Measurements from ENCODE around the gene MT1G. TPM values are rescaled to one million over a fixed set of nuclear protein-coding genes. Genes with fewer than 3 reads are reported as not detected.

The MT1G gene
- total RNA-seq, 2 experiments from 2014 or later = not detected

DNA sequence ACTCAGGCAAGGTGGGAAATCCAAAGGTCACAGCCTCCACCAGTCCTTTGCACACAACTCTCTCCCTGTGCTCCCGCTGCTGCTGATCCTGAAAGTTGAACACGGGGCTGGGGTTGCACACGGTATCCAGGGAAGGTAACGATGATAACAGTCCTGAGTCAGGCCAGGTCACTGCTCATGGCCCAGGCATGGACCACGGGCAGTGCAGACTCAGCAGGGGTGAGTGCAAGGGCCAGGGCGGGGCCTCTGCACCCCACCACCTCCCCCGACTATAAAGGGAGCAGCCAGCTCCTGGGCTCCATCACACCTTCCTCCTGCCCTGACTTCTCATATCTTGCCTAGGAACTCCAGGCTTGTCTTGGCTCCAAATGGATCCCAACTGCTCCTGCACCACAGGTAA is 16.3 kb downstream of the MT1G start, which contains the start of gene MT1B:
Gene MT1B, plus strand, starts transcription at position 301 of the 400 bp plus-strand sequence. Its CDS starts 68 bp downstream, at position 369.
- ChIA-PET CTCF (ENCODE audit: unreplicated experiment) (no interaction called here), POLR2A (no interaction called here)
- intact Hi-C loops (cut with micrococcal nuclease; ENCODE audit: unreplicated experiment) = no loop called here
- Histone ChIP-seq H3K4me3 (ENCODE audit: low read depth, low read length, poor library complexity, severe bottlenecking) (no peak within 1 kb of the TSS), H3K27ac (ENCODE audit: low read depth, low read length, poor library complexity, severe bottlenecking) (no peak within 1 kb of the TSS), H3K36me3 (ENCODE audit: insufficient read depth, low read length) (no peaks in the 10 kb centered on the region), H3K79me2 (ENCODE audit: insufficient read depth, low read depth, low read length) (no peaks in the 10 kb centered on the region), H3K4me2 (ENCODE audit: low read length) (no peak within 1 kb of the TSS), H4K20me1 (ENCODE audit: insufficient read depth, low read length) (no peaks in the 10 kb centered on the region), H3K9me2 (ENCODE audit: insufficient read depth, low read length) (no peaks in the 10 kb centered on the region), H3K4me1 (ENCODE audit: insufficient read depth, low read length, poor library complexity, severe bottlenecking) (peaks cover 6% of the 10 kb centered on the region), H2AFZ (ENCODE audit: low read length) (no peak within 1 kb of the TSS), H3K9me3 (ENCODE audit: low read length) (no peaks in the 10 kb centered on the region)
- BruUV-seq (replicated peaks) = no TSS peak
- TF ChIP-seq, protein P1, sequence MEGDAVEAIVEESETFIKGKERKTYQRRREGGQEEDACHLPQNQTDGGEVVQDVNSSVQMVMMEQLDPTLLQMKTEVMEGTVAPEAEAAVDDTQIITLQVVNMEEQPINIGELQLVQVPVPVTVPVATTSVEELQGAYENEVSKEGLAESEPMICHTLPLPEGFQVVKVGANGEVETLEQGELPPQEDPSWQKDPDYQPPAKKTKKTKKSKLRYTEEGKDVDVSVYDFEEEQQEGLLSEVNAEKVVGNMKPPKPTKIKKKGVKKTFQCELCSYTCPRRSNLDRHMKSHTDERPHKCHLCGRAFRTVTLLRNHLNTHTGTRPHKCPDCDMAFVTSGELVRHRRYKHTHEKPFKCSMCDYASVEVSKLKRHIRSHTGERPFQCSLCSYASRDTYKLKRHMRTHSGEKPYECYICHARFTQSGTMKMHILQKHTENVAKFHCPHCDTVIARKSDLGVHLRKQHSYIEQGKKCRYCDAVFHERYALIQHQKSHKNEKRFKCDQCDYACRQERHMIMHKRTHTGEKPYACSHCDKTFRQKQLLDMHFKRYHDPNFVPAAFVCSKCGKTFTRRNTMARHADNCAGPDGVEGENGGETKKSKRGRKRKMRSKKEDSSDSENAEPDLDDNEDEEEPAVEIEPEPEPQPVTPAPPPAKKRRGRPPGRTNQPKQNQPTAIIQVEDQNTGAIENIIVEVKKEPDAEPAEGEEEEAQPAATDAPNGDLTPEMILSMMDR (conservative IDR thresholded peaks at IDR 0.05; ENCODE audit: low read length) = no peak
- TF ChIP-seq EZH2phosphoT487 (IDR thresholded peaks at IDR 0.05; ENCODE audit: borderline replicate concordance, low read depth, low read length) = no peak
- no peak for DNase-seq (ENCODE audit: low spot score)

- ChIA-PET POLR2A (no interaction called here), CTCF (ENCODE audit: unreplicated experiment) (no interaction called here)
- H3K4me1 ChIP-seq (ENCODE audit: insufficient read depth, low read length, poor library complexity, severe bottlenecking) = peaks cover 6% of the 10 kb centered on the region
- H3K36me3 ChIP-seq (ENCODE audit: insufficient read depth, low read length) = no peaks in the 10 kb centered on the region
- H3K4me2 ChIP-seq (ENCODE audit: low read length) = no peak overlapping the region
- intact Hi-C loops (cut with micrococcal nuclease; ENCODE audit: unreplicated experiment) = no loop called here
- no peaks in the 10 kb centered on the region for H3K9me3 ChIP-seq (ENCODE audit: low read length)
- no peak overlapping the region for H2AFZ ChIP-seq (ENCODE audit: low read length)
- TF ChIP-seq, protein P1 (conservative IDR thresholded peaks at IDR 0.05; ENCODE audit: low read length) = no peak
- no peak for TF ChIP-seq EZH2phosphoT487 (IDR thresholded peaks at IDR 0.05; ENCODE audit: borderline replicate concordance, low read depth, low read length)
- DNase-seq (ENCODE audit: low spot score) = no peak
- no peaks in the 10 kb centered on the region for H3K9me2 ChIP-seq (ENCODE audit: insufficient read depth, low read length)
- BruUV-seq (replicated peaks) = no TSS peak
- H3K79me2 ChIP-seq (ENCODE audit: insufficient read depth, low read depth, low read length) = no peaks in the 10 kb centered on the region
- no peak overlapping the region for H3K4me3 ChIP-seq (ENCODE audit: low read depth, low read length, poor library complexity, severe bottlenecking)
- H3K27ac ChIP-seq (ENCODE audit: low read depth, low read length, poor library complexity, severe bottlenecking) = no peak overlapping the region
- H4K20me1 ChIP-seq (ENCODE audit: insufficient read depth, low read length) = no peaks in the 10 kb centered on the region
Observed at GRCh38 chr16:56649820-56650219, 18.0 kb downstream of the MT1G start.

DNA sequence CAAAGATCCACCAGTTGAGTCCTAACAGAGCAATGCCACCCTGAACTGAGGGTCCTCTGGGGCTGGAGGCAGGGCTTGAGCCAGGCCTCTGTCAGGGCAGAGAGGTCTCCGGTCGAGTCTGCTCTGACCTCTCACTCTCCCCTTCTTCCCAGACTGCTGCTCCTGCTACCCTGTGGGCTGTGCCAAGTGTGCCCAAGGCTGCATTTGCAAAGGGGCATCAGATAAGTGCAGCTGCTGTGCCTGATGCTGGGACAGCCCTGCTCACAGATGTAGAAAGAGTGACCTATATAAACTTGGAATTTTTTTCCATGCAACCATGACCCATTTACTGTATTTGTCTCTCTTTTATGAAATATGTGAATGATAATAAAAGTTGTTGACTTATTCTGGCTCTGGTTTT is 18.6 kb downstream of the MT1G start:
- H3K4me2 ChIP-seq (ENCODE audit: low read length) = no peak overlapping the region
- H3K4me3 ChIP-seq (ENCODE audit: low read depth, low read length, poor library complexity, severe bottlenecking) = no peak overlapping the region
- no peak overlapping the region for H2AFZ ChIP-seq (ENCODE audit: low read length)
- H3K79me2 ChIP-seq (ENCODE audit: insufficient read depth, low read depth, low read length) = no peaks in the 10 kb centered on the region
- TF ChIP-seq, protein P1 (conservative IDR thresholded peaks at IDR 0.05; ENCODE audit: low read length) = no peak
- TF ChIP-seq EZH2phosphoT487 (IDR thresholded peaks at IDR 0.05; ENCODE audit: borderline replicate concordance, low read depth, low read length) = no peak
- H3K36me3 ChIP-seq (ENCODE audit: insufficient read depth, low read length) = no peaks in the 10 kb centered on the region
- no TSS peak for BruUV-seq (replicated peaks)
- CTCF ChIA-PET (ENCODE audit: unreplicated experiment) = no interaction called here
- peaks cover 6% of the 10 kb centered on the region for H3K4me1 ChIP-seq (ENCODE audit: insufficient read depth, low read length, poor library complexity, severe bottlenecking)
- intact Hi-C loops (cut with micrococcal nuclease; ENCODE audit: unreplicated experiment) = no loop called here
- H3K9me3 ChIP-seq (ENCODE audit: low read length) = no peaks in the 10 kb centered on the region
- POLR2A ChIA-PET = no interaction called here
- no peak for DNase-seq (ENCODE audit: low spot score)
- H4K20me1 ChIP-seq (ENCODE audit: insufficient read depth, low read length) = no peaks in the 10 kb centered on the region
- no peak overlapping the region for H3K27ac ChIP-seq (ENCODE audit: low read depth, low read length, poor library complexity, severe bottlenecking)
- no peaks in the 10 kb centered on the region for H3K9me2 ChIP-seq (ENCODE audit: insufficient read depth, low read length)
